Left forelimb (tissue), 1 donor: ENCODE data around the gene FGFR3.

Source experiments
- DNase-seq: peaks from one replicate; pipeline ENCODE4 v3.0.0-alpha.2; 2018; ENCODE audit warnings: low spot score

Gene FGFR3

DNA sequence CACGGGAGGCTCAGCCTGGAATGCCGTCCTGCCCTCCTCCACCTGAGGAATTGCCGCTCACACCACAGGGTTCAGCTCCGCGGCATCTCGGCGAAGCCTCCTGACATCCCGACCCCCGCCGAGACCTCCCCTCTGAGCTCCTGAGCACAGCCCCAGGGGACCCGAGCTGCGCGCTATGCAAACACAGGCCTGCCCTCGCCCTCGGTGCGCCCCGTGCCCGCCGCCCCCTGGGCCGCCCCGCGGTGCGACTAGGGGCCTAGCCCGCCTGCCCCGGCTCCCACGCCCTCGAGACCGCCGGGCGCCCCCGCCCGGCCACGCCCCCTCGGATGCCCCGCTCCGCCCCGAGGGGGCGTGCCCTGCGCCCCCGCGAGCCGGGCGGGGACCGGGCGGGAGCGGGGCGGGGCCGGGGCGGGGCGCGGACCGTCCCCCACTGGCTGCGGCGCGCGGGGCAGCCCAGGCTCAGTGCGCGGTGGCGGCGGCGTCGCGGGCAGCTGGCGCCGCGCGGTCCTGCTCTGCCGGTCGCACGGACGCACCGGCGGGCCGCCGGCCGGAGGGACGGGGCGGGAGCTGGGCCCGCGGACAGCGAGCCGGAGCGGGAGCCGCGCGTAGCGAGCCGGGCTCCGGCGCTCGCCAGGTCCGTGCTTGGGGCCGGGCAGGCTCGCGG is at the start of gene FGFR3:
Gene FGFR3 (plus strand): TSS at position 462 of the 664 bp plus-strand sequence. CDS start 642 bp downstream, outside the sequence.
- DNase-seq, result no peak

GRCh38 chr4:1743551-1743950 is 49.5 kb upstream of the FGFR3 start:
- no peak for DNase-seq

DNA sequence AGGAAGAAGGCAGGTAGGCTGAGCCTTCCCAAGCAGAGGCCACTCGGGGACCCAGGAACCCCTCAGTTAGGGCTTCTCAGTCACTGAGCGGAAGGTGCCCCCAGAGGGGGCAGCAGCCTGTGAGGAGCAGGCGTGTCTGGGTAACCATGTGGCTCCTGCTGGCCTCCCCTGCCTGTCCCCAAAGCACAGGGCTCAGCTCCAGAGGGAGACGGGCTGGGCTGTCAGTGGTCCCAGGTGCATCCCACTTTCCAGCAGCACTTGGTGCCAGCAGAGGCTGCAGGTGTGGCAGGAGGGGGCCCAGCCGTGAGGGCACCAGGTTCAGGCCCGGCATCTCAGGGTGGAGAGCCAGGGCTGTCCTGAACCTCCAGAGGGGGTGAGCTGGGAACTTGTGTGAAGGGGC is 49.1 kb upstream of the FGFR3 start:
- DNase-seq, result no peak

- DNase-seq, result no peak
Measured at GRCh38 chr4:1744552-1744951, 48.5 kb upstream of the FGFR3 start.

GRCh38 chr4:1745165-1745564 is 47.9 kb upstream of the FGFR3 start:
- DNase-seq, result no peak

GRCh38 chr4:1745697-1746096 is 47.4 kb upstream of the FGFR3 start:
- no peak for DNase-seq

DNA sequence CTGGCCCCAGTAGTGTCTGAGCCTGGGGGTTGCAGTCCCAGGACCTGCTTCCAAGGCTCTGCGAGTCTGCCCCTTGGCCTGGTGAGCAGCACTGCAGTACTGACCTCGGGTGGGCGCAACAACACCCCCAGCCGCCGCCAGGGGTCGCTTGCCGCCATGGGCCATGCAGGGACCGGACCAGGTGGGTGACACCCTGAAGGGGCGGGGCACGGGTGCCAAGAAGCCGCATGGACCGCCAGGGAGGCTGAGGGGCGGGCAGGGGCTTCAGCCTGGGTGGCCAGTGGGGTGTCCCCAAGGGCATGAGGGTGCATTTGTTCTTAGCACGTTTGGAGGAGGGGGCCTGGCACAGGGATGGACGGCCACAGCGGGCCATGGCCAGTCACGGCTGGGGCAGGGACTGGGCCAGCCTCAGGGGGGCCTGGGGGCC is 46.8 kb upstream of the FGFR3 start:
- peak; percentile 87 for DNase-seq

GRCh38 chr4:1746919-1747602 is 46.0 kb upstream of the FGFR3 start:
- no peak for DNase-seq

DNA sequence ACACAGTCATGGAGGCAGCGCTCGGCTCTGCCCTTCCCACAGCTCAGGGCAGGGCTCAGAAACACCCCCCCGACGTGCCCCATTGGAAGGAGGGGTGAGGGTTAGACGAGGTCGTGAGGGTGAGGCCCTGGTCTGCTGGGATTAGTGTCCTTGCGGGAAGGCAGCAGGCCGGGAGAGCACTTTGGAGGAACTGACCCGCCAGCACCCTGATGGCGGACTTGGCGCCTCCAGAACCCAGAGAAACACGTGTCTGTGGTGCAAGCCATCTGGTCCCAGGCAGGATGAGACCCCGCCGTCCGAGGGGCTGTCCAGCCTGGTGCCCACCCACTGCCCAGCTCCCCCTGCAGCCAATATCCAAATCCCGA is 45.5 kb upstream of the FGFR3 start:
- DNase-seq, result no peak

GRCh38 chr4:1748465-1748995 is 44.6 kb upstream of the FGFR3 start:
- DNase-seq, result no peak

- DNase-seq, result no peak
Measured at GRCh38 chr4:1749370-1749769, 43.7 kb upstream of the FGFR3 start.

- no peak for DNase-seq
Measured at GRCh38 chr4:1749826-1750225, 43.3 kb upstream of the FGFR3 start.

DNA sequence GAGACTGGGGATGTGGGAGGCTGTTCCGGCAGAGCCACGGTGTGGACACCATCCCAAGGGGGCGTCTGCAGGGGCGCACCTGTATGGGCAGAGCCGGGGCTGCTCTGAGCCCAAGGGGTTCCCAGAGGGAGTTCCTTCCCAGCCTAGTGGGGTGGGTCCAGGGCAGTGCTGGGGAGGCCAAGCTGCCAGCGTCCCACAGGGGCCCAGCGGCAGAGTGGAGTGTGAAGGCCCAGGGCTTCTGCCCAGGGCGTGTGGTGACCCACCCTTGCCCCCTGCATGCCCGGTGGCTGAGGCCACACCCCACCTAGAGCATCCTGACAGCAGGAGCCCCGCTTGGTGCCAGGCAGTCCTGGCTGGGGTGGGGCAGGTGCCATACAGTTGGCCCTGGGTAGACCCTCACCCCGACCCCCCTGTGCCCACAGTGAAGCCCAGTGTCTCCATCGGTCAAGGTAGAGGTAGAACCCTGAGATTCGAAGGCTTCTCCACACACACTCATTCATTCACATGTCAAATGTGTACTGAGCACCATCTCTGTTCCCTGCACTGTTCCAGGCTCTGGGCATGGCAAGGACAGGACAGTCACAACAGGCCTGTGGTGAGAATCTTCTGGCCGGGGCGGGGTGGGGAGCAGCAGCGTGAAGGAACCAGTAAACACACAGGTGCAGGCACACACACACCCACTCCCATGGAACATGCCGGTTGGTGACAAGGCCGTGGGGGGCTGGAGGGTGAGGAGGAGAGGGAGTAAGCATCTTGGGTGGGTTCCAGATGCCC is 42.5 kb upstream of the FGFR3 start:
- DNase-seq, result no peak

DNA sequence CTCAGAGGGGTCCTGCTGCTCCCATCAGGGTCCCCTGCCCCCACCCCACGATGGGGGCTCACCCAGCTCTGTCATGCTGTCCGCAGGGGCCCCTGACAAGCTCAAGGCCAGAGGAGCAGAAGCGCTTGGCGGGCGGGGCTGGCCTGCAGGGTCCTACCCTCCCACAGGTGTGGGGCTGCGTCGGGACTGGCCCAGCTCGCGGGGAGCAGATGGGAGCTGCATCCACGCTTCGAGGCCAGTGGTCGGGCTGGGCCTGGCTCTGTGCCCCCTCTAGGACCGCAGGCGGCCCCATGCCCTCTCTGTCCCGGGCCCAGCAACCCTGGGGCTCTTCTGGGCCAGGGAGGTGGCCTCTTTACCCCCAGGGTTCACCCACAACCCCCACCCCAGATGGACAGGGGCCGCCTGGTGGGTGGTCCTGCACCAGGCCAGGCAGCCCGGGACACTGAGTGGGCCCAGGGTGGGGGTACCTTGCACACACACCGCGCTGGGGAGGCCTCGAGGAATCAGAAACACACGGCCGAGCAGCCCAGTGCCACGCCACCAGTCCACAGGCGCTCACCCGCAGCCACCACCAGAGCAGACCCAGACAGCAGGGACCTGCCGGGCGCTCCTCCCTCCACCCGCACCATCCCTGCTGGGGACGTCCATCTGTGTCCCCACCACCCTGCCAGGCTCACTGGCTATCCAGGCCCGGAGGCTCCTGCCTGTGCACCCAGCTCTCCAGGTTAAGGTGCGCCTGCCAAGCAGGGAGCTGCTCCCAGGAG is 41.8 kb upstream of the FGFR3 start:
- DNase-seq, result no peak

DNA sequence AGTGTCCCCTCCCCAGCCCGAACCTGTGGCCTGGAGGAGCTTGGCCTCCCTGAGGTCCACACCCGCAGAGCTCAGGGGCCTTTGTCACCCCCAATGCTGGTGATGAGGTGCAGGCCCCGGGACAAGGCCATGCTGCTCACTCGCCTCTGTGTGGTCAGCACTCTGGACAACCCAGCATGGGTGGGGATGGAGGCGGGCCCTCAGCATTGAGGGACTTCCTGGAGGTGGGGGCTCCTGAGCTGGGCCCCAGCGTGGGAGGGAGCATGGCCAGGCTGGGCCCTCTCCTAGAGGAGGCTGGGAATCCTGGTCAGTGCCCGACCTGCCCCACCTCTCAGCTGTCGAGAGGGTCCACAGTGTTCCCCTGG is 41.2 kb upstream of the FGFR3 start:
- DNase-seq, result no peak

DNA sequence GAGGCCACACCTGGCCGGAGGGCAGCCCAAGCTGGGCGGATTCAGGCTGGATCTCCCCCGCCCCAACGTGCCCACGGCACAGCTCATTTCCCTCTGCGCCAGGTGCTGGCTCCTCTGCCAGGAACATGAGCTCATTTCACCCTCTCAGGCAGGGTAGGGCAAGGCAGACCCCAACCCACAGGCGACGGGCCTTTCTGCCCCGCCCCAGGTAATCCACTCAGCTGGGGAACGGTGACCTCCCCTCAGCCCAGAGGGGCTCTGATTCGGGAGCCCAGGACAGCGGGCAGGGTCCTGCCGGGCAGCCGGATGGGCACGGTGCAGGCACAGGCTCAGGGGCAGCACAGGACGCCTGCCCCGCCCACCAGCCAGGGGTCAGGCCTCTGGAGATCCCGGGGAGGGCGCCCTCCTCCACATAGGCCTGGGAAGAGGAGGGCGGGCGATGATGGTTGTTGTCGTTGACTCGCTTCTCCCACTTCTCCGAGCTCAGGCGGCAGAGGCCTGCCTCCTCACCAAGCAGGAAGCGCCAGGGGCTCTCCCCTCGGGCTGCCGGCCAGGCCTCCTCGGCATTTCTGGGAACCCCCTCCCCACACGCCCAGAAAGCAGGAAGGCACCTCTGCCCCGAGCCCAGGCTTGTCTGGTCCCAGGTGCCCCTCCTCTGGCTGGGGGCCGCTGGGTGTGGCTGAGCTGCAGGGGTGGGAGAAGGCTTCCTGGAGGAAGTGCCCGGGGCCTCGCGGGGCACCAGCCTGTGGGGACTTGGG is 40.6 kb upstream of the FGFR3 start:
- DNase-seq, result no peak

- no peak for DNase-seq
Measured at GRCh38 chr4:1753294-1753696, 39.8 kb upstream of the FGFR3 start.

- DNase-seq, result no peak
Measured at GRCh38 chr4:1753697-1754311, 39.3 kb upstream of the FGFR3 start.

- no peak for DNase-seq
Measured at GRCh38 chr4:1754336-1754735, 38.8 kb upstream of the FGFR3 start.

GRCh38 chr4:1755297-1755696 is 37.8 kb upstream of the FGFR3 start:
- no peak for DNase-seq

- DNase-seq, result no peak
Measured at GRCh38 chr4:1756079-1756478, 37.0 kb upstream of the FGFR3 start.
